HG02763 (cell line): ENCODE data around the gene SSR3.

Experiments
- ATAC-seq: cut with Tn5 transposase; IDR thresholded peaks from one replicate; pipeline ENCODE4 v1.9.1; 2021; ENCODE audit warnings: mild to moderate bottlenecking, moderate library complexity; ENCODE audit not compliant: unreplicated experiment

The SSR3 gene

DNA sequence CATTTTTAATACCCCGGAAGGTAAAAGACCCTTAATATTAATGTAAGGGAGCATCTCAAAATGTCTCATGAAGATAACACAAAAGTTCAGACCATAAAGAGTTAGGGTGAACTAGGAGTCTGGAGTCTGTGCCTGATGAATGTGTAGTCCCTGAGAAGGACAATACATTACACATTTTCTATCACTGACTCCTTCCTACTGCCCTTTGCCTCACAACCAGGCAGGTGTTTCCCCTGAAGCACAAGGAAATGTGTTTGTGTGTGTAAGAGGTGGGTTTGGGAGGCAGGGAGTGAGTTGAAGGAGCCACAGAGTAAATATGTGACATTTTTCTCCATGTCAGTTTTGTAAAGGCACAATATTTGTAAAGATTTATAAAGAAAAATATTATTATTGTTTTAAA lies 59.1 kb downstream of the SSR3 start:
- no peak for ATAC-seq

DNA sequence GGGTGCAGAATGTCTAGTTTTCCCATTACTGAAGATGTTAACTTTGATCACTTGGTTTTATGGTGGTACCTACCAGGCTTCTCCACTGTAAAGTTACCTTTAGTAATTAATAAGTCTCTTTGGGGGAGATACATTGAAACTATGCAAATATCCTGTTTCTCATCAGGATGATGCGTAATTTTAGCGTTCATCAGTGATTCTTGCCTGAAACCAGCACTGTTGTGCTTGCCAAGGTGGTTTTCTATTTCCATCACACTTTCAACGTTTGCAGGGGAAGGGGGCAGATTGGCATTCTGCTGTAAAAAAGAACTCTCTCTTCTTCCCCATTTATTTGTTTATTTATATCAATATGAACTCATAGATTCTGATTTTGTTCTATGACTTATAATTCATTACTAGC lies 61.0 kb downstream of the SSR3 start:
- no peak for ATAC-seq

- no peak for ATAC-seq
These were observed 62.1 kb downstream of the SSR3 start for GRCh38 chr3:156492801-156493261.

DNA sequence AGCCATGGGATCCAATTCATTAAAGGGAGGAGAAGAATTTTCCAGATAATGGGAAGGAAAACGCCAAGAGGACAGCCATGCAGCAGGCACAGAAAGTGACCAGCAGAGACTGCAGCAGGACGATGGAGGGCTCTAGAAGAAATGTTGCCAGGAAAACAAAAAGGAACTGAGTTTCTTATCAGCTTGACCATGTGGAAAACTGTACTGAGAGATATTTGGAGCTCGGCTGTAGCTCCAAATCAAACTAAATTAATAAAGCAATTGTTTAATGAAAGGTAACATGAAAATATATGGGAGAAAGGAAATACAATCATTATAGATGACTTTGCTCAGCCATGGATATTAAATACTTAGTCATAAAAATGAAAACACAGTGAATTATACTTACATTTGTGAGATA lies 63.7 kb downstream of the SSR3 start:
- no peak for ATAC-seq
